IMR-90 (cell line): ENCODE data around the gene RUNX3. TPM values are rescaled to one million over a fixed set of nuclear protein-coding genes. Genes with fewer than 3 reads are reported as not detected.

Experiments used
- ATAC-seq: fragments of 200-7000 bp; cut with Tn5 transposase; 2 replicates; pipeline ENCODE4 v1.9.1; 2020; ENCODE audit warnings: low read depth, mild to moderate bottlenecking, moderate library complexity
- BruUV-seq: library from RNA; stranded (reverse); fragments of 400-500 nt; replicated peaks from 2 replicates; lab custom pipeline; 2021; lab: Mats Ljungman, UMichigan
- CTCF ChIA-PET: fragments of 300-600 bp; formaldehyde crosslinking; extraction: SDS; loops from one replicate; lab custom pipeline; 2021; ENCODE audit warnings: antibody characterized with exemption; lab: Yijun Ruan, JAX
- POLR2A ChIA-PET: fragments of 300-600 bp; sonication (Branson Sonifier 250); formaldehyde crosslinking; loops from one replicate; lab custom pipeline; 2022; ENCODE audit warnings: antibody characterized with exemption; ENCODE audit not compliant: unreplicated experiment; lab: Charles Lee
- DNase-seq: peaks from one replicate; pipeline ENCODE4 v3.0.0; 2013
- H2AFZ ChIP-seq: replicated peaks from 2 replicates; pipeline ENCODE3; 2013; ENCODE audit warnings: low read length, mild to moderate bottlenecking; ENCODE audit not compliant: poor library complexity
- H2AK5ac ChIP-seq: 2 replicates; pipeline ENCODE4 v1.6.1; 2013; ENCODE audit warnings: low read depth, low read length, inconsistent platforms
- H2AK9ac ChIP-seq: replicated peaks from 2 replicates; pipeline ENCODE3; 2013; ENCODE audit warnings: mild to moderate bottlenecking, low read depth, low read length, moderate library complexity; ENCODE audit not compliant: poor library complexity
- H2BK120ac ChIP-seq: 2 replicates; pipeline ENCODE4 v1.6.1; 2013; ENCODE audit warnings: low read depth, low read length, inconsistent platforms
- H2BK15ac ChIP-seq: 3 replicates; pipeline ENCODE4 v1.6.1; 2013; ENCODE audit warnings: low read depth, low read length, inconsistent platforms
- H2BK20ac ChIP-seq: 2 replicates; pipeline ENCODE4 v1.6.1; 2013; ENCODE audit warnings: low read depth, mild to moderate bottlenecking, inconsistent platforms, low read length, moderate library complexity
- H2BK5ac ChIP-seq: 2 replicates; pipeline ENCODE4 v1.6.1; 2013; ENCODE audit warnings: mild to moderate bottlenecking, low read depth, low read length, inconsistent platforms; ENCODE audit not compliant: poor library complexity, severe bottlenecking
- H3K14ac ChIP-seq: replicated peaks from 2 replicates; pipeline ENCODE4 v1.6.1; 2013; ENCODE audit warnings: low read depth, low read length, inconsistent platforms
- H3K18ac ChIP-seq: 2 replicates; pipeline ENCODE4 v1.6.1; 2013; ENCODE audit warnings: low read depth, low read length, control low read depth
- H3K23ac ChIP-seq: 2 replicates; pipeline ENCODE4 v1.6.1; 2013; ENCODE audit warnings: low read depth, low read length, inconsistent platforms
- H3K27ac ChIP-seq: 2 replicates; pipeline ENCODE4 v1.5.1; 2013; ENCODE audit warnings: mild to moderate bottlenecking, control low read depth, low read length; ENCODE audit not compliant: insufficient read depth
- H3K27me3 ChIP-seq: 2 replicates; pipeline ENCODE4 v1.6.1; 2013; ENCODE audit warnings: low read length; ENCODE audit not compliant: control insufficient read depth, insufficient read depth
- H3K36me3 ChIP-seq: 2 replicates; pipeline ENCODE4 v1.6.1; 2013; ENCODE audit warnings: low read length, mixed read lengths; ENCODE audit not compliant: control insufficient read depth, insufficient read depth
- H3K4ac ChIP-seq: 2 replicates; pipeline ENCODE4 v1.6.1; 2013; ENCODE audit warnings: low read depth, low read length, inconsistent platforms
- H3K4me1 ChIP-seq: 2 replicates; pipeline ENCODE4 v1.6.1; 2013; ENCODE audit warnings: low read length, mixed read lengths; ENCODE audit not compliant: control insufficient read depth, insufficient read depth
- H3K4me2 ChIP-seq: 2 replicates; pipeline ENCODE4 v1.6.1; 2013; ENCODE audit warnings: low read depth, mild to moderate bottlenecking, control low read depth, low read length, moderate library complexity
- H3K4me3 ChIP-seq: 2 replicates; pipeline ENCODE4 v1.5.1; 2013; ENCODE audit warnings: low read depth, mild to moderate bottlenecking, control low read depth, low read length, moderate library complexity; ENCODE audit not compliant: insufficient read depth
- H3K56ac ChIP-seq: 2 replicates; pipeline ENCODE4 v1.6.1; 2013; ENCODE audit warnings: low read length, inconsistent platforms; ENCODE audit not compliant: insufficient read depth; ENCODE audit errors: extremely low read depth
- H3K79me1 ChIP-seq, 2 experiments: 2 replicates each; pipeline ENCODE4 v1.6.1; 2013; ENCODE audit warnings: low read length in 2 of 2, inconsistent platforms in 1 of 2, low read depth in 1 of 2
- H3K9ac ChIP-seq: 2 replicates; pipeline ENCODE4 v1.6.1; 2013; ENCODE audit warnings: low read depth, low read length, control low read depth
- H3K9me1 ChIP-seq: 2 replicates; pipeline ENCODE4 v1.6.1; 2013; ENCODE audit warnings: low read length, inconsistent platforms; ENCODE audit not compliant: insufficient read depth
- H3K9me3 ChIP-seq: 2 replicates; pipeline ENCODE4 v1.6.1; 2013; ENCODE audit warnings: low read length; ENCODE audit not compliant: control insufficient read depth, insufficient read depth
- H4K20me1 ChIP-seq: 2 replicates; pipeline ENCODE4 v1.6.1; 2013; ENCODE audit warnings: low read length, inconsistent platforms; ENCODE audit not compliant: insufficient read depth
- H4K5ac ChIP-seq: 2 replicates; pipeline ENCODE4 v1.6.1; 2013; ENCODE audit warnings: mild to moderate bottlenecking, low read depth, low read length, control low read depth
- H4K8ac ChIP-seq, 2 experiments: 2 replicates each; pipeline ENCODE4 v1.6.1; 2013; ENCODE audit warnings: low read depth in 2 of 2, low read length in 2 of 2, control low read depth in 1 of 2, inconsistent platforms in 1 of 2
- H4K91ac ChIP-seq: 2 replicates; pipeline ENCODE4 v1.6.1; 2013; ENCODE audit warnings: low read depth, low read length, inconsistent platforms; ENCODE audit not compliant: insufficient read depth
- BHLHE40 ChIP-seq: fragments of 150-350 bp; IDR thresholded peaks from 2 replicates; pipeline ENCODE4 v1.6.1; 2016; ENCODE audit warnings: mild to moderate bottlenecking, low read depth, low read length
- CEBPB ChIP-seq: IDR thresholded peaks from 2 replicates; pipeline ENCODE4 v1.6.1; 2012; ENCODE audit warnings: low read depth, low read length, improper control_type of control experiment
- CHD1 ChIP-seq: IDR thresholded peaks from 2 replicates; pipeline ENCODE4 v1.6.1; 2012; ENCODE audit warnings: low read depth, low read length, improper control_type of control experiment
- FOS ChIP-seq: fragments of 150-350 bp; IDR thresholded peaks from 2 replicates; pipeline ENCODE4 v1.6.1; 2016; ENCODE audit warnings: low read depth, low read length
- MAFK ChIP-seq: IDR thresholded peaks from 2 replicates; pipeline ENCODE4 v1.6.1; 2012; ENCODE audit warnings: low read depth, low read length, improper control_type of control experiment
- MAZ ChIP-seq: IDR thresholded peaks from 2 replicates; pipeline ENCODE4 v1.6.1; 2012; ENCODE audit warnings: low read depth, mild to moderate bottlenecking, low read length, improper control_type of control experiment, moderate library complexity, borderline replicate concordance
- MXI1 ChIP-seq: IDR thresholded peaks from 2 replicates; pipeline ENCODE4 v1.6.1; 2012; ENCODE audit warnings: low read depth, mild to moderate bottlenecking, low read length, moderate library complexity, borderline replicate concordance
- NFE2L2 ChIP-seq: fragments of 150-350 bp; IDR thresholded peaks from 2 replicates; pipeline ENCODE4 v1.6.1; 2016; ENCODE audit warnings: low read depth, mild to moderate bottlenecking, low read length
- POLR2A ChIP-seq: IDR thresholded peaks from 2 replicates; pipeline ENCODE4 v1.6.1; 2012; ENCODE audit warnings: mild to moderate bottlenecking, low read depth, low read length
- RAD21 ChIP-seq: IDR thresholded peaks from 2 replicates; pipeline ENCODE4 v1.6.1; 2012; ENCODE audit warnings: low read length, improper control_type of control experiment
- RCOR1 ChIP-seq: IDR thresholded peaks from 2 replicates; pipeline ENCODE4 v1.6.1; 2012; ENCODE audit warnings: mild to moderate bottlenecking, low read length, improper control_type of control experiment; ENCODE audit not compliant: insufficient replicate concordance
- RFX5 ChIP-seq: IDR thresholded peaks from 2 replicates; pipeline ENCODE4 v1.8.0; 2012; ENCODE audit warnings: low read depth, mild to moderate bottlenecking, low read length, moderate library complexity
- SMC3 ChIP-seq: fragments of 150-350 bp; IDR thresholded peaks from 2 replicates; pipeline ENCODE4 v1.6.1; 2016; ENCODE audit warnings: low read depth, mild to moderate bottlenecking, antibody characterized with exemption, low read length, moderate library complexity
- WGBS, 2 experiments: methylation state at CpG; one replicate each; pipeline versions ENCODE4 v1.1.5 to v1.1.7; 2013; ENCODE audit warnings: missing lambda C conversion rate in 2 of 2; ENCODE audit not compliant: insufficient read length in 1 of 2; ENCODE audit errors: extremely low coverage in 2 of 2; 5-methylcytosine and 5-hydroxymethylcytosine counted together
- dilution Hi-C: fragments of 300-500 bp; cut with HindIII; formaldehyde crosslinking; loops from one replicate; pipeline ENCODE4 v1.14.3; 2018; ENCODE audit warnings: low sequenced_read_pairs; ENCODE audit not compliant: unreplicated experiment
- in situ Hi-C: fragments of 300-500 bp; cut with MboI; formaldehyde crosslinking; loops from 3 replicates; pipeline ENCODE4 v1.14.3; 2019; ENCODE audit warnings: low sequenced_read_pairs, inconsistent platforms, mixed read lengths
- intact Hi-C: fragments of 100-400 bp; cut with micrococcal nuclease; formaldehyde crosslinking; loops from 2 replicates; pipeline ENCODE4 v1.10.0; 2022
- polyA plus RNA-seq, 3 experiments: library from polyadenylated mRNA; depleted of rRNA; stranded (reverse); fragments of >200 nt; gene quantifications; 2 replicates each; pipeline ENCODE4 v1.2.3, GENCODE V29; 2012; ENCODE audit warnings: low replicate concordance in 1 of 3
- total RNA-seq: library from RNA; depleted of rRNA; stranded (reverse); fragments of >200 nt; gene quantifications from 2 replicates; pipeline ENCODE4 v1.2.3, GENCODE V29; 2012
- TF ChIP-seq, protein P1 (sequence below): fragments of 150-350 bp; IDR thresholded peaks from 2 replicates; pipeline ENCODE4 v1.6.1; 2017; ENCODE audit warnings: mild to moderate bottlenecking, antibody characterized with exemption, low read length, low read depth
- TF ChIP-seq, protein P2 (sequence below): fragments of 150-350 bp; IDR thresholded peaks from 2 replicates; pipeline ENCODE4 v1.6.1; 2016; ENCODE audit warnings: low read depth, mild to moderate bottlenecking, low read length, moderate library complexity, borderline replicate concordance
- TF ChIP-seq, protein P3 (sequence below): conservative IDR thresholded peaks from 2 replicates; pipeline ENCODE4 v1.5.1; 2012; ENCODE audit warnings: mild to moderate bottlenecking, low read depth, low read length, improper control_type of control experiment

The RUNX3 gene
- total and polyA plus RNA-seq, 2 of the 4 experiments (the other 2 are of a cell fraction): 0.07 TPM; not detected in 1

DNA sequence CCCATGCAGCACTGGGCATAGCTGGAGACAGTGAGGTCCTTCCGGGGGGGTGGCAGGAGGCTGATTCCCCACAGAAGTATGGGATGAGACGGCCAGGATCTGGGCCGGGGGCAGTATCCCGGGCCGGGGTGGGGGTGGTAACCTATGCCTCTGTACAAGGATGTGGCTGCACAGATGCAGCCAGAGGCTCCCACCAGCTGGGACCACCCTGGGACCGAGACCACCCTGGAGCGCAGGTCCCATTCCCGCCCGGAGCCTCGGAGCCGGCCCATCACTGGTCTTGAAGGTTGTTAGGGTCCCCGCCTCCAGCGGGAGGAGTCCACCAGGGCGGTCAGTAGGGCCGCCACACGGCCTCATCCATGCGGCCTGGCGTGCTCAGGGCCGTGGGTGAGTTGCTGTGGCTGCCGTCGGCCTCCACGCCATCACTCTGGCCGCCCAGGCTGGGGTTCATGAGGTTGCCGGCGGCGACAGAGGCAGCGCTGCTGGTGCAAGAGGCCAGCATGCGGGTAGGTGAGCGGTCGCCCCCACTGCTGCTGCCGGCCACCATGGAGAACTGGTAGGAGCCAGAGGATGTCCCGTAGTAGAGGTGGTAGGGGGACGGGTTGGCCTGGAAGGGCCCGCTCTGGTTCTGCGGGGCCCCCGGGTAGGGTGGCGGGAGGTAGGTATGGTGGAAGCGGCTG, 28.1 kb downstream of the RUNX3 start:
- TF ChIP-seq CHD1: no peak
- no peak for TF ChIP-seq MXI1
- no peak for TF ChIP-seq MAFK
- TF ChIP-seq FOS: no peak
- TF ChIP-seq, protein P1, sequence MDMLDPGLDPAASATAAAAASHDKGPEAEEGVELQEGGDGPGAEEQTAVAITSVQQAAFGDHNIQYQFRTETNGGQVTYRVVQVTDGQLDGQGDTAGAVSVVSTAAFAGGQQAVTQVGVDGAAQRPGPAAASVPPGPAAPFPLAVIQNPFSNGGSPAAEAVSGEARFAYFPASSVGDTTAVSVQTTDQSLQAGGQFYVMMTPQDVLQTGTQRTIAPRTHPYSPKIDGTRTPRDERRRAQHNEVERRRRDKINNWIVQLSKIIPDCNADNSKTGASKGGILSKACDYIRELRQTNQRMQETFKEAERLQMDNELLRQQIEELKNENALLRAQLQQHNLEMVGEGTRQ: no peak
- TF ChIP-seq POLR2A: no peak
- no peak for TF ChIP-seq CEBPB
- TF ChIP-seq, protein P2, sequence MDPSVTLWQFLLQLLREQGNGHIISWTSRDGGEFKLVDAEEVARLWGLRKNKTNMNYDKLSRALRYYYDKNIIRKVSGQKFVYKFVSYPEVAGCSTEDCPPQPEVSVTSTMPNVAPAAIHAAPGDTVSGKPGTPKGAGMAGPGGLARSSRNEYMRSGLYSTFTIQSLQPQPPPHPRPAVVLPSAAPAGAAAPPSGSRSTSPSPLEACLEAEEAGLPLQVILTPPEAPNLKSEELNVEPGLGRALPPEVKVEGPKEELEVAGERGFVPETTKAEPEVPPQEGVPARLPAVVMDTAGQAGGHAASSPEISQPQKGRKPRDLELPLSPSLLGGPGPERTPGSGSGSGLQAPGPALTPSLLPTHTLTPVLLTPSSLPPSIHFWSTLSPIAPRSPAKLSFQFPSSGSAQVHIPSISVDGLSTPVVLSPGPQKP: no peak
- TF ChIP-seq SMC3: no peak
- no peak for TF ChIP-seq MAZ
- no peak for TF ChIP-seq RFX5
- TF ChIP-seq RCOR1: no peak
- TF ChIP-seq, protein P3, sequence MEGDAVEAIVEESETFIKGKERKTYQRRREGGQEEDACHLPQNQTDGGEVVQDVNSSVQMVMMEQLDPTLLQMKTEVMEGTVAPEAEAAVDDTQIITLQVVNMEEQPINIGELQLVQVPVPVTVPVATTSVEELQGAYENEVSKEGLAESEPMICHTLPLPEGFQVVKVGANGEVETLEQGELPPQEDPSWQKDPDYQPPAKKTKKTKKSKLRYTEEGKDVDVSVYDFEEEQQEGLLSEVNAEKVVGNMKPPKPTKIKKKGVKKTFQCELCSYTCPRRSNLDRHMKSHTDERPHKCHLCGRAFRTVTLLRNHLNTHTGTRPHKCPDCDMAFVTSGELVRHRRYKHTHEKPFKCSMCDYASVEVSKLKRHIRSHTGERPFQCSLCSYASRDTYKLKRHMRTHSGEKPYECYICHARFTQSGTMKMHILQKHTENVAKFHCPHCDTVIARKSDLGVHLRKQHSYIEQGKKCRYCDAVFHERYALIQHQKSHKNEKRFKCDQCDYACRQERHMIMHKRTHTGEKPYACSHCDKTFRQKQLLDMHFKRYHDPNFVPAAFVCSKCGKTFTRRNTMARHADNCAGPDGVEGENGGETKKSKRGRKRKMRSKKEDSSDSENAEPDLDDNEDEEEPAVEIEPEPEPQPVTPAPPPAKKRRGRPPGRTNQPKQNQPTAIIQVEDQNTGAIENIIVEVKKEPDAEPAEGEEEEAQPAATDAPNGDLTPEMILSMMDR: no peak
- TF ChIP-seq RAD21: no peak
- no peak for TF ChIP-seq BHLHE40
- no peak for TF ChIP-seq NFE2L2
- no peak overlapping the region for H3K27ac ChIP-seq
- no peak overlapping the region for H3K4me2 ChIP-seq
- ChIA-PET CTCF (no interaction called here), POLR2A (no interaction called here)
- H3K4me1 ChIP-seq: no peaks in the 10 kb centered on the region
- H3K9me3 ChIP-seq: no peaks in the 10 kb centered on the region
- dilution Hi-C loops (no loop called here), in situ Hi-C loops (no loop called here), intact Hi-C loops (no loop called here)
- H2BK15ac ChIP-seq: no peak overlapping the region
- no peak overlapping the region for H3K4me3 ChIP-seq
- H4K20me1 ChIP-seq: peaks cover 5% of the 10 kb centered on the region; the same call in 1 of the 2 replicates
- DNase-seq (no peak), ATAC-seq (no peak)
- WGBS, 2 experiments: 90% methylated on average over 23 of the region's 38 CpGs; no CpG with 5 or more reads in 1 of the 2 experiments
- H2BK5ac ChIP-seq: no peak overlapping the region
- H3K79me1 ChIP-seq: no peaks in the 10 kb centered on the region
- no TSS peak for BruUV-seq
- H3K56ac ChIP-seq: no peak overlapping the region
- H4K5ac ChIP-seq: no peak overlapping the region
- H2AK9ac ChIP-seq: no peak overlapping the region
- no peak overlapping the region for H4K91ac ChIP-seq
- no peak overlapping the region for H2AK5ac ChIP-seq
- no peaks in the 10 kb centered on the region for H3K9me1 ChIP-seq
- H3K18ac ChIP-seq: no peak overlapping the region
- H4K8ac ChIP-seq: no peak overlapping the region
- H3K36me3 ChIP-seq: no peaks in the 10 kb centered on the region
- no peak overlapping the region for H2BK20ac ChIP-seq
- H2BK120ac ChIP-seq: no peak overlapping the region
- H3K27me3 ChIP-seq: peaks cover 44% of the 10 kb centered on the region
- no peak overlapping the region for H2AFZ ChIP-seq
- no peak overlapping the region for H3K23ac ChIP-seq
- no peak overlapping the region for H3K14ac ChIP-seq
- H3K4ac ChIP-seq: no peak overlapping the region
- no peak overlapping the region for H3K9ac ChIP-seq
